ENCODE measurements around the gene PLCH2.

Gene PLCH2

DNA sequence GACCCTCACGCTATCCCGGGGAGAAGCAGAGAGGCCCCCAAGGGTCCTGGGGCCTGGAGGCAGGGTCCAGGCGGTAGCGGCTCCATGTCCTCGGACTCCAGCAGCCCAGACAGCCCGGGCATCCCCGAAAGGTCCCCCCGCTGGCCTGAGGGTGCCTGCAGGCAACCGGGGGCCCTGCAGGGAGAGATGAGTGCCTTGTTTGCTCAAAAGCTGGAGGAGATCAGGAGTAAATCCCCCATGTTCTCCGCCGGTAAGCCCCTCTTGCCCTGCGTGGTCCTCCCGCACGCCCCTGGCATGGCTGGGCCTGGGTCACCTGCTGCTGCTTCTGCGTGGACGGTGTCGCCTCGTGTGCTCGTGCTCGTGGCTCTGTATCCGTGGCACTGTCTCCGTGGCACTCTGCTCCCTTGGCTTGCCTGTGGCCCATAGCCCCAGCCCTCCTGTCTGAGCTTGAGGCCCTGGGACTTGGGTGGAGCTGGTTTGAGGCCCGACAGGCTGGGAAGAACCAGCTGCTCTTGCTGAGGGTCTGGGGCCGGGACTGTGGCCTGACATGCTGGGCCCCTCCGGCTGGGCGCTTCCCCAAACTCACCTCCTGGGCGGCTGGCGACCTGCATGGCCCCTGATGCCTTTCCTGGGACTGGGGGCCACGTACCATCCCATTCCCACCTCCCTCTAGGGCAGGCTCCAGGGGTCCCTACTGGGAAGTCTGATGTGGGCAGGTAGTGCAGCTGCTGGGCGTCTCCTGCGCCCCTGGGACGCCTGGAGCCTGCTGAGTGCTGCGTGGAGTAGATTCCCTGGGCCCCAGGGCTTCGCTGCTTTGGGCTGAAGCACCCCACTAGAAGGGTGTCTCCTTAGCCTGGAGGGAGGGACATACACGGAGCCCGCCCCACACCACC is 26.8 kb downstream of the PLCH2 start:
- H3K27ac Mint-ChIP-seq: peak overlapping the region in 1 of 3 experiments; percentile 65
- H3K36me3 Mint-ChIP-seq (ENCODE audit: low read depth): no peaks in the 10 kb centered on the region
- TF ChIP-seq, protein P1, sequence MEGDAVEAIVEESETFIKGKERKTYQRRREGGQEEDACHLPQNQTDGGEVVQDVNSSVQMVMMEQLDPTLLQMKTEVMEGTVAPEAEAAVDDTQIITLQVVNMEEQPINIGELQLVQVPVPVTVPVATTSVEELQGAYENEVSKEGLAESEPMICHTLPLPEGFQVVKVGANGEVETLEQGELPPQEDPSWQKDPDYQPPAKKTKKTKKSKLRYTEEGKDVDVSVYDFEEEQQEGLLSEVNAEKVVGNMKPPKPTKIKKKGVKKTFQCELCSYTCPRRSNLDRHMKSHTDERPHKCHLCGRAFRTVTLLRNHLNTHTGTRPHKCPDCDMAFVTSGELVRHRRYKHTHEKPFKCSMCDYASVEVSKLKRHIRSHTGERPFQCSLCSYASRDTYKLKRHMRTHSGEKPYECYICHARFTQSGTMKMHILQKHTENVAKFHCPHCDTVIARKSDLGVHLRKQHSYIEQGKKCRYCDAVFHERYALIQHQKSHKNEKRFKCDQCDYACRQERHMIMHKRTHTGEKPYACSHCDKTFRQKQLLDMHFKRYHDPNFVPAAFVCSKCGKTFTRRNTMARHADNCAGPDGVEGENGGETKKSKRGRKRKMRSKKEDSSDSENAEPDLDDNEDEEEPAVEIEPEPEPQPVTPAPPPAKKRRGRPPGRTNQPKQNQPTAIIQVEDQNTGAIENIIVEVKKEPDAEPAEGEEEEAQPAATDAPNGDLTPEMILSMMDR (IDR thresholded peaks at IDR 0.05; ENCODE audit: unreplicated experiment in 3 of 3): no peak
- no peaks in the 10 kb centered on the region for H3K27me3 Mint-ChIP-seq (ENCODE audit: low read depth)
- peaks cover 5% of the 10 kb centered on the region for H3K4me1 Mint-ChIP-seq
- no peak overlapping the region for H3K4me3 Mint-ChIP-seq
- no peaks in the 10 kb centered on the region for H3K9me3 Mint-ChIP-seq

DNA sequence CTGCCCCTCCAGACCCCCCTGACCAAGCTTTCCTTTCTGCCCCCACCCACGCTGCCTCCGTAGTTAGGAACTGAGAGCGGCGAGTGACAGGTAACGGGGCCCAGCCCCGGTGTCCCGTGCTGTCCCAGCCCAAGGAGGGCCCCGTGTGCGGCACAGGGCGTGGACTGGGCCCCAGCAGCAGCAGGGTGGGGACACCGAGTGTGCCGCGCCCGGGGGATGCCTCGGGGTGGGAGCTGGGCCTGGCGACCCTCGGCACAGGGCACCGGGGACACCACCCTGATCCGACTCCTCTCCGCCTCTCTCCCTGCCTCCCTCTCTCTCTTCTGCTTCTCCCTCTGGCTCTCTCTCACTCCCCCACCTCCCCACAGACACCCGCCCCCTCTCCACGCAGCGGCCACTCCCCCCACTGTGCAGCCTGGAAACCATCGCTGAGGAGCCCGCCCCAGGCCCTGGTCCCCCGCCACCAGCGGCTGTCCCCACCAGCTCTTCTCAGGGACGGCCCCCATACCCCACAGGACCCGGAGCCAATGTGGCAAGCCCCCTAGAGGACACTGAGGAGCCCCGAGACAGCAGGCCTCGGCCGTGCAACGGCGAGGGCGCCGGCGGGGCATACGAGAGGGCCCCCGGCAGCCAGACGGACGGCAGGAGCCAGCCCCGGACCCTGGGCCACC is 27.6 kb downstream of the PLCH2 start:
- Mint-ChIP-seq H3K4me1 (peaks cover 9% of the 10 kb centered on the region), H3K27me3 (ENCODE audit: low read depth) (no peaks in the 10 kb centered on the region), H3K9me3 (no peaks in the 10 kb centered on the region), H3K36me3 (ENCODE audit: low read depth) (peaks cover 3% of the 10 kb centered on the region), H3K27ac (no peak overlapping the region), H3K4me3 (no peak overlapping the region)
- TF ChIP-seq, protein P1 (IDR thresholded peaks at IDR 0.05; ENCODE audit: unreplicated experiment in 3 of 3): no peak

GRCh38 chr1:2504225-2504948 is 28.3 kb downstream of the PLCH2 start:
- H3K4me1 Mint-ChIP-seq: peaks cover 10% of the 10 kb centered on the region
- no peaks in the 10 kb centered on the region for H3K9me3 Mint-ChIP-seq
- no peaks in the 10 kb centered on the region for H3K27me3 Mint-ChIP-seq (ENCODE audit: low read depth)
- TF ChIP-seq, protein P1 (IDR thresholded peaks at IDR 0.05; ENCODE audit: unreplicated experiment in 3 of 3): no peak
- H3K27ac Mint-ChIP-seq: no peak overlapping the region
- no peak overlapping the region for H3K4me3 Mint-ChIP-seq
- peaks cover 4% of the 10 kb centered on the region for H3K36me3 Mint-ChIP-seq (ENCODE audit: low read depth)

DNA sequence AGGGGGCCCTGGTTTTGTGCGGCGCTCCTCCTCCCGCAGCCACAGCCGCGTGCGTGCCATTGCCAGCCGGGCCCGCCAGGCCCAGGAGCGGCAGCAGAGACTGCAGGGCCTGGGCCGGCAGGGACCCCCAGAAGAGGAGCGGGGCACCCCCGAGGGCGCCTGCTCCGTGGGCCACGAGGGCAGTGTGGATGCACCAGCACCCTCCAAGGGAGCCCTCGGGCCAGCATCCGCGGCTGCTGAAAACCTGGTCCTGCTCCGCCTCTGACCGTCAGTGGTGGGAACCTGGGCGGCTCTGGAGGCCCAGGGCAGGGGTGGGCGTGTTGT is 28.8 kb downstream of the PLCH2 start:
- Mint-ChIP-seq H3K27me3 (ENCODE audit: low read depth) (no peaks in the 10 kb centered on the region), H3K9me3 (no peaks in the 10 kb centered on the region), H3K4me3 (no peak overlapping the region), H3K27ac (no peak overlapping the region), H3K4me1 (peaks cover 10% of the 10 kb centered on the region), H3K36me3 (ENCODE audit: low read depth) (peaks cover 4% of the 10 kb centered on the region)
- TF ChIP-seq, protein P1 (IDR thresholded peaks at IDR 0.05; ENCODE audit: unreplicated experiment in 3 of 3): no peak

GRCh38 chr1:2505461-2505994 is 29.4 kb downstream of the PLCH2 start:
- Mint-ChIP-seq H3K9me3 (no peaks in the 10 kb centered on the region), H3K27me3 (ENCODE audit: low read depth) (no peaks in the 10 kb centered on the region), H3K4me3 (no peak overlapping the region), H3K36me3 (ENCODE audit: low read depth) (peaks cover 4% of the 10 kb centered on the region), H3K4me1 (peaks cover 10% of the 10 kb centered on the region), H3K27ac (no peak overlapping the region)
- TF ChIP-seq, protein P1 (IDR thresholded peaks at IDR 0.05; ENCODE audit: unreplicated experiment in 3 of 3): no peak

All from nephron (organoid).